ENCODE measurements around the gene GPC2.
"Not testable (repeated sequence)": the region's sequence is repeated elsewhere in the genome, so short reads cannot be mapped to it uniquely, and the experiment has no call there.

Gene GPC2

GRCh38 chr7:100200693-100201092, 23.5 kb upstream of the GPC2 start:
- H3K27me3 ChIP-seq (ENCODE audit: control insufficient read depth in 1 of 2, insufficient read depth in 2 of 2, low read length in 2 of 2) = peaks cover 3% of the 10 kb centered on the region in 2 donors
- H3K27ac ChIP-seq (ENCODE audit: low read length) = no peak overlapping the region
- no peaks in the 10 kb centered on the region for H3K4me1 ChIP-seq (ENCODE audit: control insufficient read depth, insufficient read depth, low read length)
- H3K9ac ChIP-seq (ENCODE audit: low read length in 2 of 2) = no peak overlapping the region
- no peak overlapping the region for H3K4me3 ChIP-seq (ENCODE audit: low read length in 2 of 2)
- peaks cover 0 to 2% of the 10 kb centered on the region in 2 donors for H3K36me3 ChIP-seq (ENCODE audit: control insufficient read depth in 2 of 2, insufficient read depth in 2 of 2, low read length in 2 of 2)
- H3K9me3 ChIP-seq (ENCODE audit: control insufficient read depth in 2 of 2, low read length in 2 of 2) = no peaks in the 10 kb centered on the region

- Histone ChIP-seq H3K36me3 (ENCODE audit: control insufficient read depth in 2 of 2, insufficient read depth in 2 of 2, low read length in 2 of 2) (peaks cover 0 to 2% of the 10 kb centered on the region in 2 donors), H3K9me3 (ENCODE audit: control insufficient read depth in 2 of 2, low read length in 2 of 2) (no peaks in the 10 kb centered on the region), H3K9ac (ENCODE audit: low read length in 2 of 2) (no peak overlapping the region), H3K27ac (ENCODE audit: low read length) (no peak overlapping the region), H3K4me1 (ENCODE audit: control insufficient read depth, insufficient read depth, low read length) (no peaks in the 10 kb centered on the region), H3K4me3 (ENCODE audit: low read length in 2 of 2) (no peak overlapping the region), H3K27me3 (ENCODE audit: control insufficient read depth in 1 of 2, insufficient read depth in 2 of 2, low read length in 2 of 2) (peaks cover 2 to 3% of the 10 kb centered on the region in 2 donors)
Observed at GRCh38 chr7:100198266-100198665, 21.1 kb upstream of the GPC2 start.

- H3K27ac ChIP-seq (ENCODE audit: low read length); H3K9me3 ChIP-seq (ENCODE audit: control insufficient read depth in 2 of 2, low read length in 2 of 2); H3K36me3 ChIP-seq (ENCODE audit: control insufficient read depth in 2 of 2, insufficient read depth in 2 of 2, low read length in 2 of 2); H3K9ac ChIP-seq (ENCODE audit: low read length in 2 of 2); H3K4me1 ChIP-seq (ENCODE audit: control insufficient read depth, insufficient read depth, low read length); H3K27me3 ChIP-seq (ENCODE audit: control insufficient read depth in 1 of 2, insufficient read depth in 2 of 2, low read length in 2 of 2); H3K4me3 ChIP-seq (ENCODE audit: low read length in 2 of 2): not testable (repeated sequence)
Observed at GRCh38 chr7:100195901-100196322, 18.7 kb upstream of the GPC2 start.

GRCh38 chr7:100195222-100195621, 18.0 kb upstream of the GPC2 start:
- Histone ChIP-seq H3K9ac (ENCODE audit: low read length in 2 of 2) (no peak overlapping the region), H3K27ac (ENCODE audit: low read length) (no peak overlapping the region), H3K9me3 (ENCODE audit: control insufficient read depth in 2 of 2, low read length in 2 of 2) (no peaks in the 10 kb centered on the region), H3K27me3 (ENCODE audit: control insufficient read depth in 1 of 2, insufficient read depth in 2 of 2, low read length in 2 of 2) (peaks cover 1 to 3% of the 10 kb centered on the region in 2 donors), H3K4me3 (ENCODE audit: low read length in 2 of 2) (no peak overlapping the region), H3K4me1 (ENCODE audit: control insufficient read depth, insufficient read depth, low read length) (no peaks in the 10 kb centered on the region), H3K36me3 (ENCODE audit: control insufficient read depth in 2 of 2, insufficient read depth in 2 of 2, low read length in 2 of 2) (no peaks in the 10 kb centered on the region)

- H3K36me3 ChIP-seq (ENCODE audit: control insufficient read depth in 2 of 2, insufficient read depth in 2 of 2, low read length in 2 of 2) = no peaks in the 10 kb centered on the region
- no peak overlapping the region for H3K9ac ChIP-seq (ENCODE audit: low read length in 2 of 2)
- no peaks in the 10 kb centered on the region for H3K9me3 ChIP-seq (ENCODE audit: control insufficient read depth in 2 of 2, low read length in 2 of 2)
- no peaks in the 10 kb centered on the region for H3K4me1 ChIP-seq (ENCODE audit: control insufficient read depth, insufficient read depth, low read length)
- H3K27me3 ChIP-seq (ENCODE audit: control insufficient read depth in 1 of 2, insufficient read depth in 2 of 2, low read length in 2 of 2) = peaks cover 0 to 3% of the 10 kb centered on the region in 2 donors
- no peak overlapping the region for H3K4me3 ChIP-seq (ENCODE audit: low read length in 2 of 2)
- no peak overlapping the region for H3K27ac ChIP-seq (ENCODE audit: low read length)
Observed at GRCh38 chr7:100192969-100193368, 15.8 kb upstream of the GPC2 start.

- H3K27ac ChIP-seq (ENCODE audit: low read length); H3K9ac ChIP-seq (ENCODE audit: low read length in 2 of 2); H3K9me3 ChIP-seq (ENCODE audit: control insufficient read depth in 2 of 2, low read length in 2 of 2); H3K27me3 ChIP-seq (ENCODE audit: control insufficient read depth in 1 of 2, insufficient read depth in 2 of 2, low read length in 2 of 2); H3K4me1 ChIP-seq (ENCODE audit: control insufficient read depth, insufficient read depth, low read length); H3K36me3 ChIP-seq (ENCODE audit: control insufficient read depth in 2 of 2, insufficient read depth in 2 of 2, low read length in 2 of 2); H3K4me3 ChIP-seq (ENCODE audit: low read length in 2 of 2): not testable (repeated sequence)
Observed at GRCh38 chr7:100192281-100192862, 15.2 kb upstream of the GPC2 start.

GRCh38 chr7:100191775-100192174, 14.6 kb upstream of the GPC2 start:
- Histone ChIP-seq H3K4me1 (ENCODE audit: control insufficient read depth, insufficient read depth, low read length) (no peaks in the 10 kb centered on the region), H3K36me3 (ENCODE audit: control insufficient read depth in 2 of 2, insufficient read depth in 2 of 2, low read length in 2 of 2) (no peaks in the 10 kb centered on the region), H3K27me3 (ENCODE audit: control insufficient read depth in 1 of 2, insufficient read depth in 2 of 2, low read length in 2 of 2) (no peaks in the 10 kb centered on the region), H3K4me3 (ENCODE audit: low read length in 2 of 2) (no peak overlapping the region), H3K9me3 (ENCODE audit: control insufficient read depth in 2 of 2, low read length in 2 of 2) (no peaks in the 10 kb centered on the region), H3K27ac (ENCODE audit: low read length) (no peak overlapping the region), H3K9ac (ENCODE audit: low read length in 2 of 2) (no peak overlapping the region)

GRCh38 chr7:100190048-100190711, 13.0 kb upstream of the GPC2 start:
- Histone ChIP-seq H3K4me1 (ENCODE audit: control insufficient read depth, insufficient read depth, low read length) (no peaks in the 10 kb centered on the region), H3K9ac (ENCODE audit: low read length in 2 of 2) (no peak overlapping the region), H3K4me3 (ENCODE audit: low read length in 2 of 2) (no peak overlapping the region), H3K27me3 (ENCODE audit: control insufficient read depth in 1 of 2, insufficient read depth in 2 of 2, low read length in 2 of 2) (no peaks in the 10 kb centered on the region), H3K36me3 (ENCODE audit: control insufficient read depth in 2 of 2, insufficient read depth in 2 of 2, low read length in 2 of 2) (no peaks in the 10 kb centered on the region), H3K9me3 (ENCODE audit: control insufficient read depth in 2 of 2, low read length in 2 of 2) (no peaks in the 10 kb centered on the region), H3K27ac (ENCODE audit: low read length) (no peak overlapping the region)

GRCh38 chr7:100189061-100189460, 11.9 kb upstream of the GPC2 start:
- H3K4me1 ChIP-seq (ENCODE audit: control insufficient read depth, insufficient read depth, low read length) = no peaks in the 10 kb centered on the region
- no peak overlapping the region for H3K4me3 ChIP-seq (ENCODE audit: low read length in 2 of 2)
- no peak overlapping the region for H3K9ac ChIP-seq (ENCODE audit: low read length in 2 of 2)
- H3K27ac ChIP-seq (ENCODE audit: low read length) = no peak overlapping the region
- H3K36me3 ChIP-seq (ENCODE audit: control insufficient read depth in 2 of 2, insufficient read depth in 2 of 2, low read length in 2 of 2) = no peaks in the 10 kb centered on the region
- no peaks in the 10 kb centered on the region for H3K27me3 ChIP-seq (ENCODE audit: control insufficient read depth in 1 of 2, insufficient read depth in 2 of 2, low read length in 2 of 2)
- no peaks in the 10 kb centered on the region for H3K9me3 ChIP-seq (ENCODE audit: control insufficient read depth in 2 of 2, low read length in 2 of 2)

- H3K4me1 ChIP-seq (ENCODE audit: control insufficient read depth, insufficient read depth, low read length) = no peaks in the 10 kb centered on the region
- no peak overlapping the region for H3K27ac ChIP-seq (ENCODE audit: low read length)
- no peaks in the 10 kb centered on the region for H3K27me3 ChIP-seq (ENCODE audit: control insufficient read depth in 1 of 2, insufficient read depth in 2 of 2, low read length in 2 of 2)
- H3K36me3 ChIP-seq (ENCODE audit: control insufficient read depth in 2 of 2, insufficient read depth in 2 of 2, low read length in 2 of 2) = no peaks in the 10 kb centered on the region
- no peak overlapping the region for H3K4me3 ChIP-seq (ENCODE audit: low read length in 2 of 2)
- H3K9ac ChIP-seq (ENCODE audit: low read length in 2 of 2) = no peak overlapping the region
- H3K9me3 ChIP-seq (ENCODE audit: control insufficient read depth in 2 of 2, low read length in 2 of 2) = no peaks in the 10 kb centered on the region
Observed at GRCh38 chr7:100185726-100186125, 8.5 kb upstream of the GPC2 start.

GRCh38 chr7:100183090-100183489, 5.9 kb upstream of the GPC2 start:
- H3K4me1 ChIP-seq (ENCODE audit: control insufficient read depth, insufficient read depth, low read length); H3K9ac ChIP-seq (ENCODE audit: low read length in 2 of 2); H3K36me3 ChIP-seq (ENCODE audit: control insufficient read depth in 2 of 2, insufficient read depth in 2 of 2, low read length in 2 of 2); H3K27me3 ChIP-seq (ENCODE audit: control insufficient read depth in 1 of 2, insufficient read depth in 2 of 2, low read length in 2 of 2); H3K27ac ChIP-seq (ENCODE audit: low read length); H3K9me3 ChIP-seq (ENCODE audit: control insufficient read depth in 2 of 2, low read length in 2 of 2); H3K4me3 ChIP-seq (ENCODE audit: low read length in 2 of 2): not testable (repeated sequence)

All from stomach smooth muscle (tissue), 2 donors.